ENCODE data around the gene DBF4. TPM values are rescaled to one million over a fixed set of nuclear protein-coding genes. Genes with fewer than 3 reads are reported as not detected.
"Not testable (repeated sequence)": the region's sequence is repeated elsewhere in the genome, so short reads cannot be mapped to it uniquely, and the experiment has no call there.

The DBF4 gene
- total RNA-seq, 1 experiment from 2014 or later: 62.8 TPM

- DNase-seq: no peak
- Histone ChIP-seq H3K4me1 (peaks cover 13% of the 10 kb centered on the region; the same call in 1 of the 2 replicates), H3K36me3 (ENCODE audit: control insufficient read depth, insufficient read depth, low read length) (no peaks in the 10 kb centered on the region; the same call in 1 of the 2 replicates), H3K27me3 (replicated peaks; ENCODE audit: control insufficient read depth, insufficient read depth, low read length) (no peaks in the 10 kb centered on the region), H3K9me3 (0 out of 2 replicates have a peak, but pooled peaks cover 5% of the 10 kb centered on the region), H3K4me3 (ENCODE audit: low read depth, low read length) (no peak overlapping the region)
- BruUV-seq (replicated peaks): no TSS peak
- intact Hi-C loops (cut with micrococcal nuclease; ENCODE audit: unreplicated experiment): loop anchor here (10.0 kb wide), 1 partner anchor 268 kb away; the partner anchor contains the start of gene ABCB1
- H3K27ac Mint-ChIP-seq (ENCODE audit: unreplicated experiment): peak overlapping the region; percentile 3
- POLR2A ChIA-PET: no interaction called here
- peaks cover 12% of the 10 kb centered on the region for H3K36me3 Mint-ChIP-seq (ENCODE audit: insufficient read depth, unreplicated experiment)
- no peak for TF ChIP-seq CTCF (IDR thresholded peaks at IDR 0.05; ENCODE audit: insufficient read depth in 1 of 2, low read depth in 1 of 2, low read length in 1 of 2, severe bottlenecking in 1 of 2, unreplicated experiment in 1 of 2)
- CTCF ChIA-PET: no interaction called here
- H3K9me3 Mint-ChIP-seq (ENCODE audit: unreplicated experiment): peaks cover 10% of the 10 kb centered on the region
- no peaks in the 10 kb centered on the region for H3K27me3 Mint-ChIP-seq (ENCODE audit: insufficient read depth, unreplicated experiment)
- peaks cover 29% of the 10 kb centered on the region for H3K4me1 Mint-ChIP-seq (ENCODE audit: low read depth, unreplicated experiment)
- no peak overlapping the region for H3K4me3 Mint-ChIP-seq (ENCODE audit: unreplicated experiment)
These were observed 3.9 kb upstream of the DBF4 start for GRCh38 chr7:87872346-87872745.

DNA sequence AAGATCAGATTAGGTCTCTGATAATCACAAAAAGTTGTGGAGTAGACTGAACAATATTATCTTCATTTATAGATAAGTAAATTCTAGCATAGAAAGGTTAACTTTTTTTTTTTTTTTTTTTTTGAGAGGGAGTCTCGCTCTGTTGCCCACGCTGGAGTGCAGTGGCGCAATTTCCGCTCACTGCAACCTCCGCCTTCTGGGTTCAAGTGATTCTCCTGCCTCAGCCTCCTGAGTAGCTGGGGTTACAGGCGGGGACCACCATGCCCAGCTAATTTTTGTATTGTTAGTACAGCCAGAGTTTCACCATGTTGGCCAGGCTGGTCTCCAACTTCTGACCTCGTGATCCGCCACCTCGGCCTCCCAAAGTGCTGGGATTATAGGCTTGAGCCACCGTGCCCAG is 3.0 kb upstream of the DBF4 start:
- H3K27ac Mint-ChIP-seq (ENCODE audit: unreplicated experiment); H3K36me3 ChIP-seq (ENCODE audit: control insufficient read depth, insufficient read depth, low read length); H3K4me3 ChIP-seq (ENCODE audit: low read depth, low read length); H3K36me3 Mint-ChIP-seq (ENCODE audit: insufficient read depth, unreplicated experiment); DNase-seq; CTCF ChIA-PET; H3K9me3 ChIP-seq; BruUV-seq (replicated peaks); H3K4me3 Mint-ChIP-seq (ENCODE audit: unreplicated experiment); H3K9me3 Mint-ChIP-seq (ENCODE audit: unreplicated experiment); H3K27me3 Mint-ChIP-seq (ENCODE audit: insufficient read depth, unreplicated experiment); H3K27me3 ChIP-seq (replicated peaks; ENCODE audit: control insufficient read depth, insufficient read depth, low read length); POLR2A ChIA-PET: not testable (repeated sequence)
- peaks cover 28% of the 10 kb centered on the region for H3K4me1 Mint-ChIP-seq (ENCODE audit: low read depth, unreplicated experiment)
- H3K4me1 ChIP-seq: peaks cover 17% of the 10 kb centered on the region
- intact Hi-C loops (cut with micrococcal nuclease; ENCODE audit: unreplicated experiment): loop anchor here (10.0 kb wide), 1 partner anchor 269 kb away; the partner anchor contains the start of gene ABCB1

DNA sequence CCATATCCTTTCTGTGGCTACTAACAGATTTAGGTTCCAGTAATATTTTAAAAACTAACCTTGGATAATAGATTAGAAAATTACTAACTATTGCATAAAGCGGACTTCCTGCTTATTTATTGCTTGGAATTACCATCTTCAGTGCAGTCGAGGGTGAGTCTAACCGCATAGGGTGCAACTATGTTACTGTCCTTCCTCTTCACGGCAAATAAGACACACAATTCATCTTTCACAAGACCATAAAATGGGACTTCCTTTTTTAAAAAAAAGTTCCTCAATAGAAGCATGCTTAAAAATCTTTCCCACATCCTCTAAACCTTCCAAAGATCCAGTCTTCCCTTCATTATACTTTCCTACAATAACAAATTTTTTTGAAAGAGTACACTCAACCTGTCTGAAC is 2.2 kb upstream of the DBF4 start:
- Histone ChIP-seq H3K4me1 (peaks cover 20% of the 10 kb centered on the region), H3K4me3 (ENCODE audit: low read depth, low read length) (no peak overlapping the region; the same call in 1 of the 2 replicates), H3K27me3 (replicated peaks; ENCODE audit: control insufficient read depth, insufficient read depth, low read length) (no peaks in the 10 kb centered on the region), H3K36me3 (ENCODE audit: control insufficient read depth, insufficient read depth, low read length) (no peaks in the 10 kb centered on the region; the same call in 1 of the 2 replicates), H3K9me3 (0 out of 2 replicates have a peak, but pooled peaks cover 5% of the 10 kb centered on the region)
- H3K36me3 Mint-ChIP-seq (ENCODE audit: insufficient read depth, unreplicated experiment): peaks cover 5% of the 10 kb centered on the region
- POLR2A ChIA-PET: no interaction called here
- H3K4me1 Mint-ChIP-seq (ENCODE audit: low read depth, unreplicated experiment): peaks cover 28% of the 10 kb centered on the region
- no TSS peak for BruUV-seq (replicated peaks)
- peaks cover 9% of the 10 kb centered on the region for H3K9me3 Mint-ChIP-seq (ENCODE audit: unreplicated experiment)
- H3K4me3 Mint-ChIP-seq (ENCODE audit: unreplicated experiment): peak overlapping the region; percentile 70
- intact Hi-C loops (cut with micrococcal nuclease; ENCODE audit: unreplicated experiment): loop anchor here (10.0 kb wide), 1 partner anchor 269 kb away; the partner anchor contains the start of gene ABCB1
- H3K27me3 Mint-ChIP-seq (ENCODE audit: insufficient read depth, unreplicated experiment): no peaks in the 10 kb centered on the region
- no peak overlapping the region for H3K27ac Mint-ChIP-seq (ENCODE audit: unreplicated experiment)
- CTCF ChIA-PET: no interaction called here
- no peak for DNase-seq
- TF ChIP-seq CTCF (IDR thresholded peaks at IDR 0.05; ENCODE audit: insufficient read depth in 1 of 2, low read depth in 1 of 2, low read length in 1 of 2, severe bottlenecking in 1 of 2, unreplicated experiment in 1 of 2): no peak

Measured in Caco-2 (cell line).